Astrocyte of the hippocampus (primary cell): ENCODE results near the gene PYGB.
A peak's percentile ranks its signal among the peaks of the same experiment; 100 is the strongest.

Source experiments
- DNase-seq: peaks from one replicate; pipeline ENCODE4 v3.0.0; 2011; ENCODE audit warnings: low read depth, low spot score

Gene PYGB

GRCh38 chr20:25247956-25248785 is at the start of gene PYGB:
PYGB (plus strand) TSS chr20:25248085; CDS start chr20:25248179, 94 bp downstream.
- DNase-seq: peak; percentile 92

DNA sequence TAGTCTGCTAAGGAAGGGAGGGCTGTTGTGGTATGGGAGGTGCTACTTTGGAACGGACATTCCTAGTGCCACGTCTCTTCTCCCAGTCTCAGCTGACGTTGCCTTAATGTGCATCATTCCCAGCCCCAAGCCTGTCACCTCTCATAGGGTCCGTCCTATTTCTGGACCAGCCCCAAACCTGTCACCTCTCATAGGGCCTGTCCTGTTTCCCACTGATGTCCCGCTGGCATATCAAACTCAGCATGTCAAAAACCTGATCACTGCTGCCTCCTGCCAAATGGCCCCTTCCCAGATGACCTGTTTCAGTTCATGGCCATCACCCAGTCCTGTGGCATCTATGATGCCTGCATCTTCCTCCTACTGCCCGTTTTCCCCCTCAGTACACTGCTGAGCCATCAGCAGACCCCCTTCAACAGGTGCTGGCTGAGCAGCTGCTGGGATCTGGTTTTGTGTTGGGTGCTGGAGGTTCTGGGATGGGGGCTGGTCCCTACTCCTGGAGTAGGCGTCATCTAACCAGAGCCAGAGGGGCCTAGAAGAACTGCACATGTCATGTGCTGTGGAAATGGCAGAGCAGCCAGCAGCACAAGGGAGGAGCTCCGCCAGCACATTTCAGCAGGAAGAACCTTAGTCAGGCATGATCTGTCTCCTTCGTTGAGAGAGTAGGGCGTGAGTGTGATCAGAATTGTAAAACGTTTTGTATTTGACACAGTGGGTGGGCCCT is 49.1 kb upstream of the PYGB start:
- DNase-seq: no peak

DNA sequence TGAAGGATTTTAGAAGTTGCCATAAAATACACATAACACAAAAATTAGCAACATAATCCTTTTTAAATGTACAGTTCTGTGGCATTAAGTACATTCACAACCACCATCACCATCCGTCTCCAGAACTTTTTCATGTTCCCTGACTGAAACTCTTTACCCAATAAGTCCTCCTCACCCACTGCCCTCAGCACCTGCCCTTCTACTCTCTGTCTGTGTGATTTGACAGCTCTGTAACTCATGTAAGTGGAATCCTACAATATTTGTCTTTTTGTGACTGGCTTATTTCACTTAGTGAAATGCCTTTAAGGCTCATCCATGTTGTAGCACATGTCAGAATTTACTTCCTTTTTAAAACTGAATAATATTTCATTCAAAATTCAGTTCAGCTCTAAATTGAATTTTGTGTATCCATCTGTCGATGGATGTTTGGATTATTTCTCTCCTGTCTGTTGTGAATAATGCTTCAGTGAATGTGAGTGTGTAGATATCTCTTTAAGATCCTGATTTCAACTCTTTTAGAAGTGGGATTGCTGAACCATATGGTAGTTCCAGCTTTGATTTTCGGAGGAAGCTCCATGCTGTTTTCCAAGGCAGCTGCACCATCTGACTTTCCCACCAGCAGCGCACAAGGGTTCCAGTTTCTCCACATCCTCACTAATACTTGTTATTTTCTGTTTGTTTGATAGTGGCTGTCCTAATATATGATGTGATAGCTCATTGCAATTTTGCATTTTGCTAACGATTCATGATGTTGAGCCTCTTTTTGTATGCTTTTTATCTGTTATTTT is 48.2 kb upstream of the PYGB start:
- DNase-seq: no peak

DNA sequence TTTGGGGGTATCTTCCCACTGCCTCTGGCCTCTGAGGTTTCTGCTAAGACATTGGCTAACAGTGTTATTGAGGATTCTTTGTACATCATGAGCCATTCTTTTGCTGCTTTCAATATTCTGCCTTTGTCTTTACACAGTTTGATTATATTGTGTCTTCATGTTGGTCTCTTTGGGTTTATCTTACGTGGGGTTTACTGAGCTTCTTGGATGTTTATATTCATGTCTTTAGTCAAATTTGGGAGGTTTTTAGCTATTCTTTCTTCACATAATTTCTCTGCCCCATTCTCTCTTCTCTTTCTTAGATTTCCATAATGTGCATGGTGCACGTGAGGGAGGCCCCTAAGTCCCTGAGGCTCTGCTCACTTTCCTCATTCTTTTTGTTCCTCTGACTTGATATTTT is 44.8 kb upstream of the PYGB start:
- no peak for DNase-seq

DNA sequence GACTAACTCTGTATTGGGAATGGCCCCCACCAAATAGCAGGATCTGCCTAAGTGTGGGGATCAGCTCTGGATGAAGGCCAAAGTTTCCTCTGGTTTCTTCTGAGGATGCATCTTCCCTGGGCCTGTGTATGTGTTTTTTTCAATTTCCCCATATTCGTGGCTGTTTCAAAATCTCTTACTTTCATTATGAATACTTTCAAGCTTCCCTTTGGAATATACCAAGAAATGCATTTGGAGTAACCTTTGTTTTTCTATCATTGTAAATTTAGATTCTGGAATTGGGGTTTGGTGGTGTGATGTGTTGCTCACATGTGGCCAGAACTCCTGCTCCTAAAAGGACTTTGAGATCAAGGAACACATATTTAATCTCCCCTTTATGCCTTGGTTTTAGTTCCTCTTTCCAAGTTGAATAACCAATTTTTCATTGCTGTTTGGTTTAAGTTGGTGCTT is 44.0 kb upstream of the PYGB start:
- DNase-seq: no peak

DNA sequence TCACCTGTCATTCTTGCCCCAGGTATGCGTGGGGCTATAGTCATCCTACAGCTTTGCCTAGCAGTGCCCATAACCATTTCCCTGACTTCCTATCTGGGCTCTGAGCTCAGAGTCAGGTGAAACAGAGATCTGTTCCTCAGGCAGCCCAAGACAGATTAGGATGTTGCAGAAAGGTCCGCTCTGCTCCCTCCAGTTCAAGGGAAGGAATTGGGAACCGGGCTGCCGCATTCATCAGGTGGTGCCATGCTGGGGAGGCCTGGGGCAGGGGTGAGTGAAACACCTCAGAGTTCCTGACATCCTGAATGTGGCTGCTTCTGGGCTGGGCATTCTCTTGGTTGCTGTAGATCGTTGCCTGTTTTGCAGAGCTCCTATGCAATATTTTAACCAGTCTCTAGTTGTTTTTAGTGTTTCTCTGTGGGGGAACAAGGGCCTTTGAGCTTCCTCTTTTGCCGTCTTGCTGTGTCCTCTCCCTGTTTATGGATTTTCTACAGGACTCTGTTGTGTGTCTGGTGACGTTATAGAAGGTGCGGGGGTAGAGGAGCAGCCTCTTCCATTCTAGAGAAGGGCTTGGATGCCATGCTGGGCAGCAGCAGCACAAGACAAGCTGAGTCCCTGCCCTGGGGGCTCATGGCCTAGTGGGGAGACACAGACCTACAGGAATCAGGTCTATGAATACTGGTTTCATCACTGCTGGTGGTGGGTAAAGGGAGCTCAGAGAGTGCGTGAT is 43.2 kb upstream of the PYGB start:
- no peak for DNase-seq

DNA sequence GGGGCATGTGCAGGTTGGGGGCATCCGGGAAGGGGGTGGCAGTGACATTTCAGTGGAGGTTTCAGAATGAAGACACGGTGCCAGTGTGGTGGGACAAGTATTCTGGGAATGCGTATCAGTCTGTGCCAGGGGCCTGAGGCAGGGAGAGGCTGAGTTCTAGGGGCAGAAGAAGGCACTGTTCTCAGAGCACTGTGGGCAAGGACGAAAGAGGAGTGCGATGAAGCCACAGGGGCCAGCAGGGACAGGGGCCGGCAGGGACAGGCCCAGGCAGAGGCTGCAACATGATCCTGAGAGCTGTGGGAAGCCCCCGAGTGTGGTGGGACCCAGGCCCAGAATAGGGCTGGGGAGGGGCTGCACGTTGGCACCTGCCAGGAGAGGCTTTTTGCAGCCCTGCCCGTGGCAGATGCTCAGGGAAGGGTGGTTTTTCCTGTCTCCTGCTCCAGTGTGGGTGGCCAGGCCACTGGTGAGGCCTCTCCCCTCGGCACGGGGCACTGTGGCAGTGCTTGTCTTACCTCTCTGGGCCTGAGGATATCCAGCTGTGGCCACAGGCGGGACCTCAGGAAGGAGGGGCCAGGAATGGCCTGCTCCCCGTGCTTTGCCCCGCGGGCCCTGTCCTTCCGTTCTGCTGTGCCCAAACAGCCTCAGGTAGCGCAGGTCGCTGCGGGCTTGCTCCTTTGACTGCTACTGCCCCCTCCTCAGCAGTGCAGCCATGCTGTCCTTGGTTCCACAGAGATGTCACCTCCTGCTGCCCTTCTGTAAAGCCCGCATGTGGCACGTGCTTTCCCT is 42.4 kb upstream of the PYGB start:
- DNase-seq: no peak

DNA sequence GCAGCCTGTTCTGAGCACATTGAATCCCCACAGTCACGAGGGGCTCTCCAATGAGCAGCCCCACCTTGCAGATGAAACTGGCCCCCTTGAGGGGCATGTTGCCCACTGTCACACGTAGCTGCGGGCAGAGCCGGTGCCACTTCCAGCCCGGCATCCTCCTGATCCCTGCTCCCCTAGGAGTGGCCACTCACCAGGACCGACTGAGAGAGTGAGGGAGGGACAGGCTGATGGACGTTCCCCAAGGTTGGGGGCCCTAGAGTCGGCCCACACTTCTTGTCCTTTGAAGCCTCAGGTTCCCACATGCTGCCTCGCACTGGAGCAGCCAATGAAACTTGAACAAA is 41.9 kb upstream of the PYGB start:
- DNase-seq: no peak

- no peak for DNase-seq
Observed at GRCh38 chr20:25206548-25206947, 41.3 kb upstream of the PYGB start.

DNA sequence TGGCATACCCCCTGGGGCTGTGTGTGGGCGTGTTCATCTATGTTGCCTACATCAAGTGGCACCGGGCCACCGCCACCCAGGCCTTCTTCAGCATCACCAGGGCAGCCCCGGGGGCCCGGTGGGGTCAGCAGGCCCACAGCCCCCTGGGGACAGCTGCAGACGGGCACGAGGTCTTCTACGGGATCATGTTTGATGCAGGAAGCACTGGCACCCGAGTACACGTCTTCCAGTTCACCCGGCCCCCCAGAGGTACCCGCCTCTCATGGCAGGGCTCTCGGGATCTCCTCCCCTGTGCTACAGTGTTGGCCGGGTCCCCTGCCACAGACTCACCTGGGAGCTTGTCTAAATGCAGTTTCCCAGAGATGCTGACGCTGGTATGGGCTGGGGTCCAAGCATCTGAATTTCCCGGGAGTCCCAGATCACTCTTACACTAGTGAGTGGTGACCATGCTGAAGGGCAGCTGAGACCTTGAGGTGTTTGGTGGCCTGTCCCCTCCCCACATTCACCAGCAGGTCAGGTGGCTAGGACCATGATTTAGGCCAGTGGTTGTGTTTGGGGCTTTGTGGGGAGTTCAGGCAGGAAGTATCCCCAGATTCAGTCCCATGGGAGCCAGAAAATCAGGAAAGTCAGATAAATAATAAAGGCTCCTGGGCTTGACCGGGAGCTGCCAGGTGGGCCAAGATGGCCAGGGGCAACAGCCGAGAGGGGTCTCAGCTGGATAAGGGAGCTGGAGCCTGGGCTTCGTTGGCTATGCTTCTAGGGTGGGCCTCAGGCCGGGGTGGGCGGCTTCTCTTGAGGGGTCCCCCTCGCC is 40.5 kb upstream of the PYGB start:
- DNase-seq: no peak

DNA sequence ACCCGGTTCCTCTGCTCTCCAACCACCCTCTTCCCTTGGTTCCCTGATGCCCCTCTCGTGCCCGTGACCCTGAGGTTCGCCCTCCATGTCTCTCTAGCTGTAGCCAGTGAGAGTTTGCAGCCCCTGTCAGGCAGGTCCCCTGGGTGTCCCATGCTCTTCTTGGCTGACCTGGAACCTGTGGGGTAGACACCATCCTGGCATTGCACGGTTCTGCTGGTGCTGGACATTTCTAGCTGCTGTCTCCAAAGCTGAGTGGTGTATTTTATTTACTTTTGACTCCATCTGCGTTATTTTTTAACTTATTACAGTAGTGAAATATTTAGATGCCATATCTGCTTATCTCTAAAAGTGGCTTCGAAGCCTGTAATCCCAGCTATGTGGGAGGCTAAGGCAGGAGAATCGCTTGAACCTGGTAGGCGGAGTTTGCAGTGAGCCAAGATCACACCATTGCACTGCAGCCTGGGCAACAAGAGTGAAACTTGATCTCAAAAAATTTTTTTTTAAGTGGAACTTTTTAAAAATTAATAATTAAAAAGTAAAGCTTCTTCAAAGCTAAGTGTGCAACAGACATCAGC is 39.8 kb upstream of the PYGB start:
- DNase-seq: no peak

- no peak for DNase-seq
Observed at GRCh38 chr20:25209400-25209799, 38.5 kb upstream of the PYGB start.

- no peak for DNase-seq
Observed at GRCh38 chr20:25209911-25210310, 38.0 kb upstream of the PYGB start.

DNA sequence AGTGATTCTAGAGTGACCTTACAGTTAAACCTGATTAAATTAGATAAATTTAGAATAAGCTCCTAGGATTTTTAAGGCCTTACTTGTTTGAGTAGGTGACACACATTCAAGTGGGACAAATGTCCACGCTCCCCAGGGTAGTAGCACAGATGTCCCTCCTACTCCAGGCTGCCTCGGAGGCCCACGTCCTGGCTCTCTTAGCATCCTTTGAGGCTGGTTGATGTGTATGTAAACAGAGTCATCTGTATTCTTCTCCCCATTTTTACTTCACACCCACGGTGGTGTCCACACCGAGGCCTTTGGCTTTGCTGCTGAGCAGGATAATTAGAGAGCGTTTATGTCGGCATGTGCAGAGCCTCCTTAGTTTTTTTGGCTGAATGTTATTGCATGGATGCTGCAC is 36.6 kb upstream of the PYGB start:
- no peak for DNase-seq

DNA sequence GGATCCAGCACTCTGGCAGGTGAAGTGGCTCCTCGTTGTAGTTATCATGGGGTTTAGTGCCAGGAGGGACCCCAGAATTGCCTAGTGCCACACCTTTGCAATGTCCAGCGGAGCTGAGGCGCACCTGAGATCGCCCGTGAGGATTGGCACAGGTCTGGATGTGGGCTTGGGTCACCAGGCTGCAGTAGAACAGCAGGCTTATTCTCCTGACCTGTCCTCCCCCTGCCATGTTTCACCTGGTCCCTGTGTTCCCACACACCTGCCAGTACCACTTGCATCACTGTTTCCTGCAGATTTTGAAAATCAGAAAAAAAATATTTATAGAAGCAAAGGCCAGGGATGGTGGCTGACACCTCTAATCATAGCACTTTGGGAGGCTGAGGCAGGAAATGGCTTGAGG is 35.6 kb upstream of the PYGB start:
- DNase-seq: no peak

GRCh38 chr20:25213566-25214425 is 34.1 kb upstream of the PYGB start:
- no peak for DNase-seq

- DNase-seq: no peak
Observed at GRCh38 chr20:25214426-25214790, 33.5 kb upstream of the PYGB start.

- DNase-seq: no peak
Observed at GRCh38 chr20:25214819-25215218, 33.1 kb upstream of the PYGB start.

GRCh38 chr20:25215521-25215920 is 32.4 kb upstream of the PYGB start:
- no peak for DNase-seq
